ENCODE results near the gene SLC30A1.

DNA sequence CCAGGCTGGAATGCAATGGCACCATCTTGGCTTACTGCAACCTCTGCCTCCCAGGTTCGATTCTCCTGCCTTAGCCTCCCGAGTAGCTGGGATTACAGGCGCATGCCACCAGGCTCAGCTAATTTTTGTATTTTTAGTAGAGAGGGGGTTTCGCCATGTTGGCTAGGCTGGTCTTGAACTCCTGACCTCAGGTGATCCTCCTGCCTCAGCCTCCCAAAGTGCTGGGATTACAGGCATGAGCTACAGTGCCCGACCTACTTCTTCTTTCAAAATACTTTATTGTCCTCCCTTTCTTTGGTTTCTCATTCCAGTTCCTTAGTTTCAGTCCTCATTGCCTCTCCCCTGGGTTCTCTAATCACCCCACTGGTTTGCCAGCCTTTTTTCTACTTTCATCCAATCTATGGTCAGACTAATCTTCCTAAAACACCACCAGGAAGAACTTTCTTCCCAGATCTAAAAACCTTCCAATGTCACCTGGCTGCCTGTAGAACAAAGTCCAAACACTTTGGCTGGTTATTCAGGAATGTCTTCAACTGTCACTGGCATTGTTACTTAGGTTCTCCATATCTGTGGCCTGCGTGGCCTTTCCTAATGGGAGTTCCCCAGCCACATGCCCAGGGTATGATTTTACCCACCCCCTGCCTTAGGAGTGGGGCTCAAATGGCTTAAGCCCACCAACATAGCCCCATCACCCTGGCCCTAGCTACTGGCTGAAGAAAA lies 29.0 kb upstream of the SLC30A1 start:
- TF ChIP-seq, protein P1, sequence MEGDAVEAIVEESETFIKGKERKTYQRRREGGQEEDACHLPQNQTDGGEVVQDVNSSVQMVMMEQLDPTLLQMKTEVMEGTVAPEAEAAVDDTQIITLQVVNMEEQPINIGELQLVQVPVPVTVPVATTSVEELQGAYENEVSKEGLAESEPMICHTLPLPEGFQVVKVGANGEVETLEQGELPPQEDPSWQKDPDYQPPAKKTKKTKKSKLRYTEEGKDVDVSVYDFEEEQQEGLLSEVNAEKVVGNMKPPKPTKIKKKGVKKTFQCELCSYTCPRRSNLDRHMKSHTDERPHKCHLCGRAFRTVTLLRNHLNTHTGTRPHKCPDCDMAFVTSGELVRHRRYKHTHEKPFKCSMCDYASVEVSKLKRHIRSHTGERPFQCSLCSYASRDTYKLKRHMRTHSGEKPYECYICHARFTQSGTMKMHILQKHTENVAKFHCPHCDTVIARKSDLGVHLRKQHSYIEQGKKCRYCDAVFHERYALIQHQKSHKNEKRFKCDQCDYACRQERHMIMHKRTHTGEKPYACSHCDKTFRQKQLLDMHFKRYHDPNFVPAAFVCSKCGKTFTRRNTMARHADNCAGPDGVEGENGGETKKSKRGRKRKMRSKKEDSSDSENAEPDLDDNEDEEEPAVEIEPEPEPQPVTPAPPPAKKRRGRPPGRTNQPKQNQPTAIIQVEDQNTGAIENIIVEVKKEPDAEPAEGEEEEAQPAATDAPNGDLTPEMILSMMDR (IDR thresholded peaks at IDR 0.05) = no peak
- TF ChIP-seq POLR2A (IDR thresholded peaks at IDR 0.05) = no peak
- no peak for TF ChIP-seq POLR2AphosphoS5 (IDR thresholded peaks at IDR 0.05)
